Measurements from ENCODE around the gene RGSL1. TPM values are rescaled to one million over a fixed set of nuclear protein-coding genes. Genes with fewer than 3 reads are reported as not detected.

The RGSL1 gene
- total RNA-seq, 4 donors from 2014 or later, result not detected

- Histone ChIP-seq H3K4me3 (peak overlapping the region in 1 of 4 donors; percentile 66), H3K9me3 (no peaks in the 10 kb centered on the region), H3K27me3 (no peaks in the 10 kb centered on the region), H3K36me3 (no peaks in the 10 kb centered on the region), H3K4me1 (peaks cover 0 to 7% (median 0%) of the 10 kb centered on the region in 4 donors), H3K27ac (peak overlapping the region; percentile 93 to 98 (median 97))
- TF ChIP-seq POLR2A (IDR thresholded peaks at IDR 0.05) (no peak), CTCF (IDR thresholded peaks at IDR 0.05) (no peak)
- DNase-seq, result no peak
Measured at GRCh38 chr1:182589520-182589919, 139.6 kb downstream of the RGSL1 start.

GRCh38 chr1:182589931-182590330, 140.0 kb downstream of the RGSL1 start:
- Histone ChIP-seq H3K36me3 (no peaks in the 10 kb centered on the region), H3K4me1 (peaks cover 0 to 4% (median 0%) of the 10 kb centered on the region in 4 donors), H3K27ac (no peak overlapping the region), H3K9me3 (no peaks in the 10 kb centered on the region), H3K4me3 (no peak overlapping the region), H3K27me3 (no peaks in the 10 kb centered on the region)
- no peak for DNase-seq
- no peak for TF ChIP-seq POLR2A (IDR thresholded peaks at IDR 0.05)
- TF ChIP-seq CTCF (IDR thresholded peaks at IDR 0.05), result no peak

GRCh38 chr1:182595641-182596240, 145.8 kb downstream of the RGSL1 start:
- H3K27me3 ChIP-seq, result no peaks in the 10 kb centered on the region
- no peaks in the 10 kb centered on the region for H3K4me1 ChIP-seq
- H3K27ac ChIP-seq, result no peak overlapping the region
- H3K9me3 ChIP-seq, result no peaks in the 10 kb centered on the region
- TF ChIP-seq POLR2A (IDR thresholded peaks at IDR 0.05) (no peak), CTCF (IDR thresholded peaks at IDR 0.05) (peak; percentile 58 to 86 (median 84))
- peak; percentile 67 to 90 (median 68) for DNase-seq
- H3K36me3 ChIP-seq, result no peaks in the 10 kb centered on the region
- H3K4me3 ChIP-seq, result no peak overlapping the region

GRCh38 chr1:182596934-182597333, 147.0 kb downstream of the RGSL1 start:
- Histone ChIP-seq H3K4me1 (peaks cover 0 to 5% (median 1%) of the 10 kb centered on the region in 4 donors), H3K27ac (no peak overlapping the region), H3K9me3 (no peaks in the 10 kb centered on the region)

GRCh38 chr1:182598296-182598695, 148.3 kb downstream of the RGSL1 start:
- Histone ChIP-seq H3K4me1 (peaks cover 0 to 5% (median 1%) of the 10 kb centered on the region in 4 donors), H3K4me3 (no peak overlapping the region), H3K36me3 (no peaks in the 10 kb centered on the region), H3K27me3 (no peaks in the 10 kb centered on the region), H3K9me3 (no peaks in the 10 kb centered on the region), H3K27ac (no peak overlapping the region)
- TF ChIP-seq CTCF (IDR thresholded peaks at IDR 0.05), result no peak
- TF ChIP-seq POLR2A (IDR thresholded peaks at IDR 0.05), result no peak
- DNase-seq, result no peak

More at GRCh38 chr1:182596934-182597333, 147.0 kb downstream of the RGSL1 start:
- DNase-seq, result no peak
- Histone ChIP-seq H3K27me3 (no peaks in the 10 kb centered on the region), H3K4me3 (no peak overlapping the region), H3K36me3 (no peaks in the 10 kb centered on the region)
- no peak for TF ChIP-seq POLR2A (IDR thresholded peaks at IDR 0.05)
- TF ChIP-seq CTCF (IDR thresholded peaks at IDR 0.05), result no peak

Measured in Peyer's patch (tissue), 4 donors.